Panc1 (cell line): ENCODE data around the gene TMEM266.

Source experiments
- POLR2AphosphoS5 ChIP-seq: IDR thresholded peaks from 2 replicates; pipeline ENCODE4 v1.6.1; 2012; ENCODE audit warnings: mild to moderate bottlenecking, low read depth, low read length, moderate library complexity
- TCF7L2 ChIP-seq: IDR thresholded peaks from 2 replicates; pipeline ENCODE4 v1.6.1; 2011; ENCODE audit warnings: mild to moderate bottlenecking, low read depth, low read length, inconsistent platforms
- TF ChIP-seq, protein P1 (sequence below): fragments of 450-650 bp; IDR thresholded peaks from 2 replicates; pipeline ENCODE4 v1.5.1; 2017; ENCODE audit warnings: mild to moderate bottlenecking
- TF ChIP-seq, protein P2 (sequence below), 2 experiments: IDR thresholded peaks; 2 replicates each; pipeline ENCODE4 v1.6.1; 2011 to 2012; ENCODE audit warnings: low read depth in 2 of 2, control low read depth in 1 of 2, low read length in 1 of 2, mild to moderate bottlenecking in 1 of 2, moderate library complexity in 1 of 2; ENCODE audit not compliant: insufficient read depth in 1 of 2

DNA sequence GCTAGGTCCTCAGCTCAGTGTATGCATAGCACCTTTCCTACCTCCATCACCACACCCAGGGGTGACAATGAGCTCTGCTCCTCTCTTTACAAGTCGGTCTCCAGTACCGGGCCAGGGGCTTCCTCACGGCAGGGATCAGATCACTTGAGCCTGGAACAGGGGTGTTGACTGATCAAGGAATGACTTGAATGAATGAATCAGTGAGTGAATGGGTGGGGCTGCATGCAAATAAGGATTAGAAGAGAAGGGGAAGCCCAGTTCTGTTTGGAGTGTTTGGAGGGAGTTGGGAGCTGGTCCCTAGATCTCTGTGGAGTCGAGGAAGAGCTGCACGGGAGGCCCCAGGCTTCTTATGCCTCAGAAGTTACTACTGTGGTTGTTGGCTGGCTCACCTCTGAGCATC lies 87.0 kb downstream of the TMEM266 start:
- TF ChIP-seq, protein P1, sequence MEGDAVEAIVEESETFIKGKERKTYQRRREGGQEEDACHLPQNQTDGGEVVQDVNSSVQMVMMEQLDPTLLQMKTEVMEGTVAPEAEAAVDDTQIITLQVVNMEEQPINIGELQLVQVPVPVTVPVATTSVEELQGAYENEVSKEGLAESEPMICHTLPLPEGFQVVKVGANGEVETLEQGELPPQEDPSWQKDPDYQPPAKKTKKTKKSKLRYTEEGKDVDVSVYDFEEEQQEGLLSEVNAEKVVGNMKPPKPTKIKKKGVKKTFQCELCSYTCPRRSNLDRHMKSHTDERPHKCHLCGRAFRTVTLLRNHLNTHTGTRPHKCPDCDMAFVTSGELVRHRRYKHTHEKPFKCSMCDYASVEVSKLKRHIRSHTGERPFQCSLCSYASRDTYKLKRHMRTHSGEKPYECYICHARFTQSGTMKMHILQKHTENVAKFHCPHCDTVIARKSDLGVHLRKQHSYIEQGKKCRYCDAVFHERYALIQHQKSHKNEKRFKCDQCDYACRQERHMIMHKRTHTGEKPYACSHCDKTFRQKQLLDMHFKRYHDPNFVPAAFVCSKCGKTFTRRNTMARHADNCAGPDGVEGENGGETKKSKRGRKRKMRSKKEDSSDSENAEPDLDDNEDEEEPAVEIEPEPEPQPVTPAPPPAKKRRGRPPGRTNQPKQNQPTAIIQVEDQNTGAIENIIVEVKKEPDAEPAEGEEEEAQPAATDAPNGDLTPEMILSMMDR, result no peak
- TF ChIP-seq TCF7L2 (no peak), POLR2AphosphoS5 (no peak)
- TF ChIP-seq, protein P2, sequence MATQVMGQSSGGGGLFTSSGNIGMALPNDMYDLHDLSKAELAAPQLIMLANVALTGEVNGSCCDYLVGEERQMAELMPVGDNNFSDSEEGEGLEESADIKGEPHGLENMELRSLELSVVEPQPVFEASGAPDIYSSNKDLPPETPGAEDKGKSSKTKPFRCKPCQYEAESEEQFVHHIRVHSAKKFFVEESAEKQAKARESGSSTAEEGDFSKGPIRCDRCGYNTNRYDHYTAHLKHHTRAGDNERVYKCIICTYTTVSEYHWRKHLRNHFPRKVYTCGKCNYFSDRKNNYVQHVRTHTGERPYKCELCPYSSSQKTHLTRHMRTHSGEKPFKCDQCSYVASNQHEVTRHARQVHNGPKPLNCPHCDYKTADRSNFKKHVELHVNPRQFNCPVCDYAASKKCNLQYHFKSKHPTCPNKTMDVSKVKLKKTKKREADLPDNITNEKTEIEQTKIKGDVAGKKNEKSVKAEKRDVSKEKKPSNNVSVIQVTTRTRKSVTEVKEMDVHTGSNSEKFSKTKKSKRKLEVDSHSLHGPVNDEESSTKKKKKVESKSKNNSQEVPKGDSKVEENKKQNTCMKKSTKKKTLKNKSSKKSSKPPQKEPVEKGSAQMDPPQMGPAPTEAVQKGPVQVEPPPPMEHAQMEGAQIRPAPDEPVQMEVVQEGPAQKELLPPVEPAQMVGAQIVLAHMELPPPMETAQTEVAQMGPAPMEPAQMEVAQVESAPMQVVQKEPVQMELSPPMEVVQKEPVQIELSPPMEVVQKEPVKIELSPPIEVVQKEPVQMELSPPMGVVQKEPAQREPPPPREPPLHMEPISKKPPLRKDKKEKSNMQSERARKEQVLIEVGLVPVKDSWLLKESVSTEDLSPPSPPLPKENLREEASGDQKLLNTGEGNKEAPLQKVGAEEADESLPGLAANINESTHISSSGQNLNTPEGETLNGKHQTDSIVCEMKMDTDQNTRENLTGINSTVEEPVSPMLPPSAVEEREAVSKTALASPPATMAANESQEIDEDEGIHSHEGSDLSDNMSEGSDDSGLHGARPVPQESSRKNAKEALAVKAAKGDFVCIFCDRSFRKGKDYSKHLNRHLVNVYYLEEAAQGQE (IDR thresholded peaks at IDR 0.05; ENCODE audit: insufficient read depth in 1 of 2, low read depth in 2 of 2, low read length in 1 of 2), result no peak
